HG03025 (cell line): Measurements from ENCODE around the gene SRRD.

Experiments used
- ATAC-seq: cut with Tn5 transposase; IDR thresholded peaks from one replicate; pipeline ENCODE4 v1.9.1; 2021; ENCODE audit warnings: mild to moderate bottlenecking, moderate library complexity; ENCODE audit not compliant: unreplicated experiment, low FRiP score

Gene SRRD

DNA sequence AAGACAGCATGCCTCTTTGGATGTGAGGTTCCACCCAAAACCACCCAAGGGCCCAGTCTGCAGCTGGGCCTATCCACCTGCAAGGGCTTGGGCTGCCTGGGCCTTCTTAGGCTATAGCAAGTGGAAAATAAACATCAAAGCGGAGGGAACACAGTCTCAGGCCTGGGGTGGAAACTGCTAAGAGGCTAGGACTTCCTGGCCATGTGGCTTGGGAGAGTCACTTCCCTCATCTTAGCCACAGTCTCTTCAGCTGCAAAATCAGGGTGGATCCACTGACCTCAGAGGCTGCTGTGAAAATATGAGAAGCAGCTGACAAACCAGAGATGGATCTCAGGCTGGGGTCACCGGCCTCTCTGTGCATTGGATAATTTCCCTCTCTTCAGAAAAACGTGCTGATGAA, 59.2 kb downstream of the SRRD start:
- no peak for ATAC-seq
